Stimulated activated naive CD8-positive, alpha-beta T cell treated with anti-CD3 and anti-CD28 coated beads, Interleukin-15, Interleukin-2, amounts not matched to agents 100 U/mL and 50 U/mL, for 24 hours (primary cell): Measurements from ENCODE around the gene HINFP.
"Not testable (repeated sequence)": the region's sequence is repeated elsewhere in the genome, so short reads cannot be mapped to it uniquely, and the experiment has no call there.

ENCODE experiments used
- ATAC-seq: fragments of 150-1000 bp; cut with Tn5 transposase; one replicate; pipeline ENCODE4 v1.10.0; 2021
- DNase-seq: peaks from one replicate; pipeline ENCODE4 v3.0.0; 2021

The HINFP gene

GRCh38 chr11:119117004-119117706, 4.2 kb upstream of the HINFP start:
- no peak for DNase-seq
- ATAC-seq, result no peak

GRCh38 chr11:119118227-119118626, 3.2 kb upstream of the HINFP start:
- DNase-seq (no peak), ATAC-seq (no peak)

- DNase-seq (no peak), ATAC-seq (no peak)
Observed at GRCh38 chr11:119118946-119119345, 2.4 kb upstream of the HINFP start.

- ATAC-seq (no peak), DNase-seq (no peak)
Observed at GRCh38 chr11:119120639-119121007, 757 bp upstream of the HINFP start.

- DNase-seq (no peak), ATAC-seq (no peak)
Observed at GRCh38 chr11:119121811-119122124, 388 bp downstream of the HINFP start.

- no peak for DNase-seq
- no peak for ATAC-seq
Observed at GRCh38 chr11:119125821-119126220, 4.4 kb downstream of the HINFP start.

GRCh38 chr11:119126675-119127268, 5.4 kb downstream of the HINFP start:
- DNase-seq (no peak), ATAC-seq (peak; percentile 49)

- DNase-seq (no peak), ATAC-seq (no peak)
Observed at GRCh38 chr11:119130662-119131061, 9.3 kb downstream of the HINFP start.

GRCh38 chr11:119134389-119134978, 13.1 kb downstream of the HINFP start:
- DNase-seq (no peak), ATAC-seq (peak; percentile 36)

- not testable (repeated sequence) for DNase-seq
Observed at GRCh38 chr11:119139276-119139675, 17.9 kb downstream of the HINFP start.

GRCh38 chr11:119144825-119145486, 23.6 kb downstream of the HINFP start:
- peak; percentile 29 for DNase-seq
- ATAC-seq, result no peak

More at GRCh38 chr11:119139276-119139675, 17.9 kb downstream of the HINFP start:
- not testable (repeated sequence) for ATAC-seq

GRCh38 chr11:119145551-119145950, 24.2 kb downstream of the HINFP start:
- ATAC-seq, result no peak
- DNase-seq, result no peak

GRCh38 chr11:119147604-119148333, 26.4 kb downstream of the HINFP start:
- ATAC-seq (no peak), DNase-seq (no peak)

GRCh38 chr11:119148720-119149017, 27.3 kb downstream of the HINFP start:
- no peak for ATAC-seq
- no peak for DNase-seq

- DNase-seq (peak; percentile 25), ATAC-seq (peak; percentile 67)
Observed at GRCh38 chr11:119149018-119149785, 27.8 kb downstream of the HINFP start, which contains the start of gene ABCG4. ABCG4 (plus strand) TSS chr11:119149052; CDS start chr11:119149966, 914 bp downstream.

- ATAC-seq (no peak), DNase-seq (no peak)
Observed at GRCh38 chr11:119149786-119150275, 28.5 kb downstream of the HINFP start.

- DNase-seq (no peak), ATAC-seq (no peak)
Observed at GRCh38 chr11:119152043-119152442, 30.7 kb downstream of the HINFP start.

- no peak for ATAC-seq
- DNase-seq, result no peak
Observed at GRCh38 chr11:119152604-119153003, 31.2 kb downstream of the HINFP start.

- ATAC-seq (no peak), DNase-seq (no peak)
Observed at GRCh38 chr11:119153049-119153818, 31.9 kb downstream of the HINFP start.

GRCh38 chr11:119154178-119154577, 32.8 kb downstream of the HINFP start:
- ATAC-seq, result no peak
- DNase-seq, result no peak
